Occipital lobe (tissue), 2 donors: ENCODE data around the gene BMS1. TPM values are rescaled to one million over a fixed set of nuclear protein-coding genes. Genes with fewer than 3 reads are reported as not detected.
"Not testable (repeated sequence)": the region's sequence is repeated elsewhere in the genome, so short reads cannot be mapped to it uniquely, and the experiment has no call there.

Experiments
- DNase-seq: peaks from one replicate; lab custom pipeline; 2025; lab: John Stamatoyannopoulos, UW
- total RNA-seq: library from RNA; depleted of rRNA; stranded (reverse); fragments of >200 nt; gene quantifications from one replicate; pipeline ENCODE4 v1.2.3, GENCODE V29; 2014

The BMS1 gene
- total RNA-seq, 1 donor from 2014 or later = 11.7 TPM

- not testable (repeated sequence) for DNase-seq
Observed at GRCh38 chr10:42862801-42863200, 80.2 kb downstream of the BMS1 start.

GRCh38 chr10:42864575-42864974, 82.0 kb downstream of the BMS1 start:
- no peak for DNase-seq

GRCh38 chr10:42865716-42866114, 83.1 kb downstream of the BMS1 start:
- DNase-seq = no peak

GRCh38 chr10:42866115-42866995, 83.8 kb downstream of the BMS1 start:
- DNase-seq = peak; percentile 61

GRCh38 chr10:42867571-42867970, 85.0 kb downstream of the BMS1 start:
- no peak for DNase-seq

- no peak for DNase-seq
Observed at GRCh38 chr10:42868530-42868929, 85.9 kb downstream of the BMS1 start.

GRCh38 chr10:42869977-42870350, 87.4 kb downstream of the BMS1 start:
- no peak for DNase-seq

- DNase-seq = not testable (repeated sequence)
Observed at GRCh38 chr10:42871138-42871641, 88.6 kb downstream of the BMS1 start.

- DNase-seq = no peak
Observed at GRCh38 chr10:42871823-42872222, 89.2 kb downstream of the BMS1 start.

- no peak for DNase-seq
Observed at GRCh38 chr10:42872865-42873435, 90.4 kb downstream of the BMS1 start.

- no peak for DNase-seq
Observed at GRCh38 chr10:42874713-42875387, 92.3 kb downstream of the BMS1 start.

- DNase-seq = no peak
Observed at GRCh38 chr10:42875388-42875755, 92.8 kb downstream of the BMS1 start.

- DNase-seq = no peak
Observed at GRCh38 chr10:42875798-42876341, 93.3 kb downstream of the BMS1 start.

- DNase-seq = no peak
Observed at GRCh38 chr10:42876476-42876875, 93.9 kb downstream of the BMS1 start.

- no peak for DNase-seq
Observed at GRCh38 chr10:42876945-42877344, 94.3 kb downstream of the BMS1 start.

- DNase-seq = no peak
Observed at GRCh38 chr10:42877496-42878030, 95.0 kb downstream of the BMS1 start.

GRCh38 chr10:42878134-42878820, 95.7 kb downstream of the BMS1 start:
- no peak for DNase-seq

GRCh38 chr10:42878821-42879195, 96.2 kb downstream of the BMS1 start:
- DNase-seq = no peak

- no peak for DNase-seq
Observed at GRCh38 chr10:42879380-42880254, 97.0 kb downstream of the BMS1 start.

- DNase-seq = no peak
Observed at GRCh38 chr10:42880255-42880620, 97.6 kb downstream of the BMS1 start.
